Astrocyte of the spinal cord (primary cell): ENCODE results near the gene MPP4.

Experiments
- DNase-seq: peaks from one replicate; pipeline ENCODE4 v3.0.0; 2011; ENCODE audit warnings: low read depth, low spot score
- H3K4me3 ChIP-seq: 2 replicates; pipeline ENCODE4 v1.5.1; 2011; ENCODE audit warnings: low read depth, mild to moderate bottlenecking, low read length, moderate library complexity
- CTCF ChIP-seq: IDR thresholded peaks from 2 replicates; pipeline ENCODE4 v1.5.1; 2012; ENCODE audit warnings: low read depth, mild to moderate bottlenecking, low read length, inconsistent platforms
- in situ Hi-C: cut with HindIII; loops from 2 replicates; pipeline ENCODE4 v1.10.0; 2017; ENCODE audit warnings: low sequenced_read_pairs

MPP4 gene

DNA sequence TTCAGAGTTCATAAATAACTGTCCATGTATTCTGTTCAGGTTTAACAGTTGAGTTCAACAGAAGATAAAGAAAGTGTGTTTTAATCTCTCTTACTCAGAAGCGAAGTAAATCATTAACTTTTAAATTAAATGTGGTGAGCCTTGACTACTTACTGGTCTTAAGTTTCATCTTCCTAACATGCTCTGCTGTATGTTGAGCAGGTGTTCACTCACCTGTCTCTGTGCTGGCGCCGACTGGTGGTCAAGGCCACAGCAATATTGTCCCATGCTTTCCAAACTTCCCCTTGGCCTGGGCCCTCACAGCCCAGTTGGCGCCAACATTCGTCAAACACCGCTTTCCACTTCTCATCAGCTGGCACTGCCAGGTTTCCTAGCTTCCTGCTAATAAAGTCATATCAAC is 17.0 kb upstream of the MPP4 start:
- H3K4me3 ChIP-seq, result no peak overlapping the region
- in situ Hi-C loops, result no loop called here
- TF ChIP-seq CTCF, result no peak
- DNase-seq, result no peak

DNA sequence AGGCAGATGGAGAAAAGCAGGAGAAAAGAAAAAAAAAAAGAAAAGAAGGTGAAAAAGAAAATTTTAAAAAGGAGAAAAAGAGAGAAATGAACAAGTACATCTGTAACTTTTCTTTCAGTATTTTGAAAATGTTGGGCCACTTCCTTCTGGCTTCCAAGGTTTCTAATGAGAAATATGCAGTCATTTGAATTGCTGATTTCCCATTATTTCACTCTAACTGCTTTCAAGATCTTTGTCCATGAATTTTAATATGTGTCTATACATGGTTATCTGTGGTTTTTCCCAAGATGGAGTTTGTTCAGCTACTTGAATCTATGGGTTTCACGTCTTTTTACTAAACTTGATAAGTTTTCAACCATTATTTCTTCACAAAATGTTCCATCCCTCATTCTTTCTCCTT is 14.3 kb upstream of the MPP4 start:
- in situ Hi-C loops, result no loop called here

DNA sequence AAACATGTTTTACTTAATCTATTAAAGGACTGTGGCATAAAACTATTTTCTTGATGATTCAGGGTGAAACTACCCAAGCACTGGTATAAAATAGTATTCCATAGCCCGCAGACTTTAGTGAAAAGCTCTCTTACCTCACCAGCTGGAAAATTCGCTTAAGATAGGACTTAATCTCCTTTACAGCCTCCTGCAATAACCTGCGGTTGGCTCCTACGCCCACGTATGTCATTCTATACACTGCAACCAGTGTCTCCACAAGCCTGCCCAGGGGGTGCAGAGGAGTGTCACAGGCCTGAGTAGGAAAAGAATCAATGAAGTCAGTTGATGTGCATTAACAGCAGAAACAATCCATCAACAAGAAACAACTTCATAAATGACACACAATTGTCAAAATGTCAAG is 11.3 kb upstream of the MPP4 start:
- DNase-seq, result no peak
- in situ Hi-C loops, result no loop called here

More for the DNA sequence above, 14.3 kb upstream of the MPP4 start:
- H3K4me3 ChIP-seq, result no peak overlapping the region
- TF ChIP-seq CTCF, result no peak
- no peak for DNase-seq

GRCh38 chr2:201709049-201709448 is 10.6 kb upstream of the MPP4 start:
- no peak for DNase-seq
- in situ Hi-C loops, result no loop called here
- H3K4me3 ChIP-seq, result no peak overlapping the region
- no peak for TF ChIP-seq CTCF

More for the DNA sequence above, 11.3 kb upstream of the MPP4 start:
- no peak overlapping the region for H3K4me3 ChIP-seq
- no peak for TF ChIP-seq CTCF

- peak; percentile 47 for TF ChIP-seq CTCF
- DNase-seq, result peak; percentile 74
- in situ Hi-C loops, result no loop called here
- no peak overlapping the region for H3K4me3 ChIP-seq
These were observed 9.3 kb upstream of the MPP4 start for GRCh38 chr2:201707753-201708152.

GRCh38 chr2:201707142-201707541 is 8.7 kb upstream of the MPP4 start:
- H3K4me3 ChIP-seq, result no peak overlapping the region
- TF ChIP-seq CTCF, result no peak
- DNase-seq, result no peak
- in situ Hi-C loops, result no loop called here

GRCh38 chr2:201704536-201704935 is 6.1 kb upstream of the MPP4 start:
- H3K4me3 ChIP-seq, result no peak overlapping the region
- no peak for TF ChIP-seq CTCF
- in situ Hi-C loops, result no loop called here
- no peak for DNase-seq
